ENCODE results near the gene SLC3A2.
"Not testable (repeated sequence)": the region's sequence is repeated elsewhere in the genome, so short reads cannot be mapped to it uniquely, and the experiment has no call there.

The SLC3A2 gene

GRCh38 chr11:62931499-62932278, 51.0 kb downstream of the SLC3A2 start:
- DNase-seq = no peak

- no peak for DNase-seq
Measured at GRCh38 chr11:62933285-62933684, 52.6 kb downstream of the SLC3A2 start.

GRCh38 chr11:62933750-62934495, 53.2 kb downstream of the SLC3A2 start:
- DNase-seq = no peak

GRCh38 chr11:62934496-62934785, 53.7 kb downstream of the SLC3A2 start:
- no peak for DNase-seq

- not testable (repeated sequence) for DNase-seq
Measured at GRCh38 chr11:62937528-62937927, 56.8 kb downstream of the SLC3A2 start.
